Stimulated activated CD4-positive, alpha-beta T cell treated with anti-CD3 and anti-CD28 coated beads, TNF-alpha, amount 100 ng/mL, for 4 hours (primary cell): ENCODE measurements around the gene TOLLIP.
"Not testable (repeated sequence)": the region's sequence is repeated elsewhere in the genome, so short reads cannot be mapped to it uniquely, and the experiment has no call there.

ENCODE experiments used
- DNase-seq, 3 experiments: peaks; one replicate each; pipeline ENCODE4 v3.0.0-alpha.2; 2020; ENCODE audit warnings: low read depth in 3 of 3

Gene TOLLIP

DNA sequence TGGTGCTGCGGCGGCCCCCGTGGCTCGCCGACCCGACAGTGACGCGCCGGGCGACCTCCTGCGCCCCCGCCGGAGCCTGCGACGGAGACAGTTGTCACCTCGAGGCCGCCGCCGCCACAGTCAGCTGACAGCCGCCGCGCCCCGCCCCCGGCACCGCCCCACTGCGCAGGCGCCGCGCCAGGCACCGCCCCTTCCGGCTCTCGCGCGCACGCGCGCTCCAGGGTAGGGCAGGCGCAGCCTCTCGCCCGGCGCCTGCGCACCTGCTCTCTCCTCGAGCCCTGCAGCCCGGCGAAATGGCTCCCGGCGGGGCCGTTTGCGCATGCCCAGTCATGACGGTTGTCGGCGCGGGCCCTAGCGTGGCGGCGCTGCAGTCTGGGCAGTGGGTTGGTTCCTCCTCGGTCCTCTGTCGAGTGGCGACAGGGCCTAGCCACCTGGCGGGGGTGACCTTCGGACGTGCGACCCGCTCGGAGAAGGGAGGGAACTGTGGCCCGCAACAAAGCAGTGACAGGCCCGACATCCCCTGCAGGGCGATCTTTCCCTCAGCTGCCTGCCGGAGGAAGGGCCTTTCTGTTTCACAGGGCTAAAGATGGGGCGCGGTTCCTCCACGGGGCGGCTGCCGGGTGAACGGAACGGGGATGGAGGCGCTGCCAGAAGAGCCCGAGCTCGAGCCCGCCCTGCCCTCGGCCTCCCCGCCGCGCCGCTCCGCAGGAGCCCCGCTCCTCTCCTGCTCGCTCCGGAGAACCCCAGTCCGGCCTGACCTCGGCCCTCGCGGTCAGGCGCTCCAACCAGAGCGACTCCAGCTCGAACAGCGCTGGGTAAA lies at the start of gene TOLLIP:
Gene TOLLIP, minus strand, starts transcription at position 135 of the 820 bp plus-strand sequence. Its CDS starts 134 bp downstream, at position 1.
- peak; percentile 95 to 97 (median 96) for DNase-seq

DNA sequence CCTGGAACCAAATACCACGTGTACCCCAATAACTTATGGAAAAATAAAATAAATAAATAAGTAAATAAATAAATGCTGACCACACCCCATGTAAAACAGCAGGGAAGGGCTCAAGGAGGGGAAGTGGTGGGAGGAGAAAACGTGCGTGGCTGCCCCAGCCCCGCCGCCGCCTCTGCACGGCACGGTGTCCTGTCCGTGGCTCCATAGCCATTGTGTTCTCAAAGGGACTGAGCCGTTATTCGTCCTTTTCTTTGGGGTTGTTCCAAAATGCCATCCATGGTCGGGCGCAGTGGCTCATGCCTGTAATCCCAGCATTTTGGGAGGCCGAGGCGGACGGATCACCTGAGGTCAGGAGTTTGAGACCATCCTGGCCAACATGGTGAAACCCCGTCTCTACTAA lies 49.5 kb upstream of the TOLLIP start:
- DNase-seq, result not testable (repeated sequence)

DNA sequence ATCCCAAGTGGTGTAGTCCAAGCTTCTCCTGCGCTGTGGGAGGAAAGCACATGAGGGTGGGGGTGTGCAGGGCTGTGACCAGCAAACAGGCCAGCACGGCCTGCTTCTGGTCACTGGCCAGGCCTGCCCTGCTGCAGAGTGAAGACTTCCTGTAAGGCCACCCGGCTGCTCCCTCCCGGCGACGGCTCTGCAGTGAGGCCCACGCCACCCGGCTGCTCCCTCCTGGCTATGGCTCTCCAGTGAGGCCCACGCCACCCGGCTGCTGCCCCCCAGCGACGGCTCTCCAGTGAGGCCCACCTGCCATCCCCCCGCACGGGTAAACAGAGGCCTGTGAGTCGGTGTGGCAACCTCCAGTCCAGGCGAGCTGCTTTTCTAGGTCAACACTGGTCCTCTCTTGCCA lies 48.9 kb upstream of the TOLLIP start:
- DNase-seq, result no peak

DNA sequence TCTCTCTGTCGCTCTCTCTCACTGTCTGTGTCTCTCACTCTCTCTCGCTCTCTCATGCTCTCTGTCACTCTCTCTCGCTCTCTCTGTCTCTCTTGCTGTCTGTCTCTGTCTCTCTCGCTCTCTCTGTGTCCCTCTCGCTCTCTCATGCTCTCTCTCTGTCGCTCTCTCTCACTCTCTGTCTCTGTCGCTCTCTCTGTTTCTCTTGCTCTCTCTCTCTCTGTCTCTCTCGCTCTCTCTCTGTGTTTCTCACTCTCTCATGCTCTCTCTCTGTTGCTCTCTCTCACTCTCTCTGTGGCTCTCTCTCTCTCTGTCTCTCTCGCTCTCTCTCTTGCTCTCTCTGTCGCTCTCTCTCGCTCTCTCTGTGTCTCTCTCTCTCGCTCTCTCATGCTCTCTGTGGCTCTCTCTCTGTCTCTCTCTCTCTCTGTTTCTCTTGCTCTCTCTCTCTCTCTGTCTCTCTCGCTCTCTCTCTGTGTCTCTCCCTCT lies 47.1 kb upstream of the TOLLIP start:
- DNase-seq, result no peak

DNA sequence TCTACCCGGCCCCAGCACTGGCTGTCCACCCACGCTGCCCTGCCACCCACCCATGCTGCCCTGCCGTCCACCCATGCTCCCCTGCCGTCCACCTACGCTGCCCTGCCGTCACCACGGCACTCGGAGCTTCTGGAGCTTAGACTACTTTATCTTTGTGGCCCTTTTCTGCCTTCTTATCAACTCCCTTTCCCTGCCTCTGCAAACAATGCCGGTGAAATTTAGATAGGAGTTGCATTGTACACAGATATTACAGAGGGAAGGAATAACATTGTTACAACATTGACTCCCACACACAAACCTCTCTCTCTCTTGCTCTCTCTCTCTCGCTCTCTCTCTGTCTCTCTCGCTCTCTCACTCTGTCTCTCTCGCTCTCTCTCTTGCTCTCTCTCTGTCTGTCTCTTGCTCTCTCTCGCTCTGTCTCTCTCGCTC lies 46.6 kb upstream of the TOLLIP start:
- DNase-seq, result no peak

DNA sequence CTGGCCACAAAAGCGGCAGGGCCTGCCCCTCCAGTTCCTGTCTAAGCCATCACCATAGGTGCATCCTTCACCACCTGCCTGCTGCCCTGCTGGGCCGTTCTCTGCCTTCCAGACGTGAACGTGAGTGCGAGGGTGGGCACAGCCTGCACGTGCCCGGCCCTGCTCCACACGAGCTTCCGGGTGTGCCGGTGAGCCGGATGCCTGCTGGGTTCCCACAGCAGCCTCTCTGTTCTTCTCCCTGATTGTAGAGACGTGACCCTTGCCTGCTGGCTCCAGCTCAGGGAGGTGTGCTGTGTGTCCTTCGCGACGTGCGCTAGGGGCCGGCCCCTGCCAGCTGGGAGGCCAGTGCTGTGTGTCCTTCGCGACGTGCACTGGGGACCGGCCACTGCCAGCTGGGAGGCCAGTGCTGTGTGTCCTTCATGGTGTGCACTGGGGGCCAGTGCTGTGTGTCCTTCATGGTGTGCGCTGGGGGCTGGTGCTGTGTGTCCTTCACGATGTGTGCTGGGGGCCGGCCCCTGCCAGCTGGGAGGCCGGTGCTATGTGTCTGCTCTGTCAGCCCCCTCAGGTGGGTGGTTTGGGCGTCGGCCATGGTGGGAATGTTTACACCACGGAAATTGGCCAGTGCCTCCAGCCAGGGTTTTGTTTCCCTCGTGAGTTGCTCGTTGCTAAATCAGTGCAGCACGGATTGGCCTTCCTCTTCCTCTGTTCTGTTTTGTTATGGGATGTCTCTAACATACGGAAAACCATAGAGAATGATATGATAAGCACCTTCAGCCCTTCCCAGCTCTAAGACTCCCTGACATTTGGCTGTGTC lies 44.9 kb upstream of the TOLLIP start:
- no peak for DNase-seq

DNA sequence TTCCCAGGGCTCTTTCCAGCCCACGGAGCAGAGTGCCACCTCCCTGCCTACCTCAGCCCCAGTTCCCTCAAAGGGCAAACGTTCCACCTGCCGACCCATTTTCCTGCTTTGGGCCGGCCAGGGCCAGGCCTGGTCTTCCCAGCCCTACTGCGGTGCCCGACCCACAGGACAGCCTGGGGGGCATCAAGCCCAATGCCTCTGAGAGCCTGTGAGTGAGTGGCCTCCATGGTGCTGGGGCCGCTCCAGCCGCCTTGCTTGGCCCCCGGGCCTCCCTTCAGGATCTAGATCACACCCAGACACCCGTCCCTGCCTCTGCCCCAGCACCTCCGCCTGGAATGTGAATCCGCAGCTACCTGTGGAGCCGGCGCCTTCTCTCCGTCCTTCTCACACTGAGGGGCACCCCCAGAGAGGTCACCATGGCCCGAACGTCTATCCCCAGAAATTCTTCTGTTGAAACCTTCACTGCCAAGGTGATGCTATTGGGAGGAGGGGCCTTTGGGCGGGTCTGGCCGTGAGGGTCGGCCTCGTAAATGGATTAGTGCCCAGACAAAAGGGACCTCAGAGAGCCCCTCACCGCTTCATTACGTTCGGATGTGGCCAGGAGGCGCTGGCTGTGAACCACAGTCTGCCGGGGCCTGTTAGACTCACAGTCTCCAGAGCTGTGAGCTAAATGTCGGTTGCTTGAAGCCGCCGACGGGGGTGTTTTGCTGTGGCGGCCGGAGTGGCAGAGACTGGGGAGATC lies 44.1 kb upstream of the TOLLIP start:
- no peak for DNase-seq

DNA sequence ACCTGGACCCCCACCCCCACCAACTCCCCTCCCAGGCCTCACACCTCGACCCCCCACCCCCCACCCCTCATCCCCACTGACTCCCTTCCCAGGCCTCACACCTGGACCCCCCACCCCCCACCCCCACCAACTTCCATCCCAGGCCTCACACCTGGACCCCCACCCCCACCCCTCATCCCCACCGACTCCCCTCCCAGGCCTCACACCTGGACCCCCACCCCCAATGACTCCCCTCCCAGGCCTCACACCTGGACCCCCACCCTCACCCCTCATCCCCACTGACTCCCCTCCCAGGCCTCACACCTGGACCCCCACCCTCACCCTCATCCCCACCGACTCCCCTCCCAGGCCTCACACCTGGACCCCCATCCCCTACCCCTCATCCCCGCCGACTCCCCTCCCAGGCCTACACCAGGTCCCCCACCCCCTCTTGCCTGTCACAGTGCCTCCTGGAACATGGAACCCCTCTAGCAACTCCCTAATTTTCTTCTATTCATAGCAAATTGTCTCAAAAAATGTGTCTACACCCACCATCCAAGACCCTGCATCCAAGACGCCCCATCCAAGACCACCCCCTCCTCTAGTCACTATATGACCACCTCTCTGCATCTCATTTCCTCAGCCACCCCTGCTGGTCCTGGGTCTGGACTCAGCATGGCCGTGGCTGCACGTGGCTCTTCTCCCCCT lies 43.4 kb upstream of the TOLLIP start:
- DNase-seq, result no peak

DNA sequence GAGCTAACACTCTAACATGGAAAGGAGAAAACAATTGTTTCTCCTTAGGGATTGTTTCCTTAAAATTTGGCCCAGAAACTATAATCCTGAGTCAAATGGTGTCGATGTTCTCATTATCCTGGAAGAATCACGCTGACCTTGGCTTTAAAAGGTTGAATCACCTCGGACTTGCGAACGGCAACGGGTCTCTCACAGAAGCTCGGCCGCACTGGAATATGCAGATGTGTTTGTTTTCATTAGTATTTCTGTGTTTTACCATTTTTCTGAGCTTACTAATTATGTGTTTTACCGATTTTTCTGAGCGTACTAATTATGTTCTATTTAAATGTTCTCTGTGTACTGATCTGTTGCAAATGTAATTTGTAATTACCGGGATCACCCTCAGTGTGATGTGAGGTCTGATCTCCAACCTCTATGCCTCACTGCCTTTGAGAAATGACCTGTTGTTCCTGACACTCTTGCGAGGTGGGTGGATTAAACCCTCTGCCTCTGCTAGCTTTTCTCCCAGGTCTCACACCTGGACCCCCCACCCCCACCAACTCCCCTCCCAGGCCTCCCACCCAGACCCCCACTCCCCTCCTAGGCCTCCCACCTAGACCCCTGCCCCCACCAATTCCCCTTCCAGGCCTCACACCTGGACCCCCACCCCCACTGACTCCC lies 42.0 kb upstream of the TOLLIP start:
- no peak for DNase-seq

DNA sequence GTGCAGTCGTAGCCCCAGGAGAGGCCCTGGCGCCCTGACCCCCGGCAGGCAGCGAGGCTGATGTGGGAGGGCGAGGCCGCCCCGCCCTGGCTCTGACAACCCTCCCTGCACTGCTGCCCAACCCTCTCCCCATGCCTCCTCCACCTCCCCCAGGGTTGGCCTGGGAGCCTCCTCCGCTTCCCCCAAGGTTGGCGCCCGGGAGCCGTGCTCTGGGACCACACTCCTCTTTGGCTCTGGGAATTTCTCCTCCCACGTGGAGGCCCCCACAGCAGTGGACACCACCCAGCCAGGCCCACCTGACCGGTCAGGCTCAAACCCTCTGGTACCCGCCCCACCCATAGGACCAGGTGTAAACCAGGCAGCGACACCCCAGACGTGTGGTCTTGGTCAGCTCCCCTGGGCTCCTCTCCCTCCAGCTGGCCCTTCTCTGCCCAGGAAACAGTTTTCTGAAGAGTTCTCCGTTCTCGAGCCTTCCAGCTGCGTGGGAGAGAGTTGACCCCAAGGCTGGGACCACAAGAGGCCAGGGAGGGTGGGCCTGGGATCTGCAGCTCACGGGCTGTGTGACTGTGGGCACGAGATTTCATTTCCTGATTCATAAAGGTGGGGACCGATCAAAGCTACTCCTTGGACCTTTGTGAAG lies 40.8 kb upstream of the TOLLIP start:
- DNase-seq, result no peak

DNA sequence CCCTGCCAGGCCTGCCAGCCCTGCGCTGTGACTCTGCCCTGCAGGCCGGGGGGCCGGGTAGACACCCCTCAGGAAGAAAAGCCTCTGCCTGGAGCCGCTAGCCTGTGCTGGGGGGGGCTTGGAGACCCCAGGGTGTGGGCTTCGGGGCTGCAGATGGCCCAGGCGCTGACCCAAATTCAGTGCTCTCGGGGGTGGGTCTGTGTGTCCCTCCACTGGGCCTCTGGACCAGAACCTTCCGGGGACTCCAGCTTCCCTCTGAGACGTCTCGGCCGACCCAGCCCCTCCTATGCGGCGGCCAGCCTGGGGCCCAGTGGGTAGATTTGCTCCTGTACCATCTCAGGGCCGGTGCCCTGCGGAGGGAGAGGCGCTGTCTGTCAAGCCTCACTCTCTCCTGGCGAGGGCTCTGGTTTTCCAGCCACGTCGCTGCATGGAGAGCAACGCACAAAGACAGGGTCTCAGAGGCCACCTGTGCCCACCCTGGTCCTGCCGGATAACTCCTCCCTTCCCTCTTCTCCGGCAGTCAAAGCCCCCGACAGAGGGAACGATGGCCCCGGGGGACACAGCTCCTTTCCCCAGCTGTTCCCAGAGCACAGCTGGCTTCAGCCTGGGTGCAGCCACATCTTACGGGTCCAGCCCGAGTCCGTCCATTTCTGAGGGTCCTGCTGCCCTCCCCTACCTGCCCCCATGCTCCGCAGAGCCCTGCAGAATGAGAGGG lies 40.1 kb upstream of the TOLLIP start:
- no peak for DNase-seq

DNA sequence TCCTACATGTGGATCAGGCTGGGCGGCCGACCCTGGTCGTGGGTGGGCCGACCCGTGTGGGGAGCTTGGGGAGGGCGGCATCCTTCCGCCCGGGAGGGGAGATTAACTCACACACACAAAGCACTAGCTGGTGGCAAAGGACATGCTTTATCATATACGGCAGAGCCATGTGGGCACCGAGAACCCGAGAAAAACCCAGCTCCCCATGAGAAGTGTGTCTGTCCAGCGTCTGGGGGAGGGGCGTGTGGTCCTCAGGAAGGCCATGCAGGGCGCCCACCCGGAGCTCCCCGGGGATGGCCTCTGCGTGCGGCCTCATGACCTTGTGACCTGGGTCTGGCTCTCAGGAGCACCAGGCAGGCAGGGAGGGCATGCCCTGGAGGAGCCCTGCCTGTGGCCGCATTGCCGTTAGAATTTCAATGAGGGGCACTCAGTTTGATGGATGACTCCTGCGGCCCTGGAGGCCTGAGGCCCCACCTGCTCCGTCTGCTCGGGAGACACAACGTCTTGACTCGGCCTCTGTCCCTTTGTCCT lies 39.4 kb upstream of the TOLLIP start:
- DNase-seq, result no peak

DNA sequence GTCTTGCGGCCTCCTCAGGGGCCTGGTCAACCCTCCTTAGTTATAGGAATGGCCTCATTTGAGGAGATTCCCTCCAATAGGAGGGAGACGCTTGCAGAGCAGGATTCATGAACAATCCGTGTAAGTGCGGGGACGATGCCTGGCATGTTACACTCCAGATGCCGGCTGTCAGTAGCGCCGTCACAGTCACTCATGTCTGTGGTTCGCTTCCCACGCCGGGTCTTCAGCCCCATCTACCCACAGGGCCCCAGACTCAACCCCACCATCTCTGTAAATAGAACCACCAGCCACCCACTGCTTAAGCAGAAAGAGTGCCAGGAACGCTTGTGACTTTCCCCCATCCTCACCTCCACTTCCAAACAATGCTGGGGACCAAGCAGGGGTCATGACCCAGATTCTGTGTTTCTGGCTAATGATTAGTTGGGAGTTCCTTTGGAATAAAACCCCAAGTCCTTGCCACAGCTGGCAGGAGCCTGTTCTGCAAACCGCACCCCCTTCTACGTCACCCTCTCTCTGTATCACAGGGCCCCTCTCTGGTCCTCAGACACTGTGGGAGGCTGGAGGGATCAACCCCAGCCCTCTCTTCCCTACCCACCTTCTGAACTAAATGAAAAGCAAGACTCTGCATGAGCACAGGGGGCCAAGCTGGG lies 38.8 kb upstream of the TOLLIP start:
- no peak for DNase-seq

DNA sequence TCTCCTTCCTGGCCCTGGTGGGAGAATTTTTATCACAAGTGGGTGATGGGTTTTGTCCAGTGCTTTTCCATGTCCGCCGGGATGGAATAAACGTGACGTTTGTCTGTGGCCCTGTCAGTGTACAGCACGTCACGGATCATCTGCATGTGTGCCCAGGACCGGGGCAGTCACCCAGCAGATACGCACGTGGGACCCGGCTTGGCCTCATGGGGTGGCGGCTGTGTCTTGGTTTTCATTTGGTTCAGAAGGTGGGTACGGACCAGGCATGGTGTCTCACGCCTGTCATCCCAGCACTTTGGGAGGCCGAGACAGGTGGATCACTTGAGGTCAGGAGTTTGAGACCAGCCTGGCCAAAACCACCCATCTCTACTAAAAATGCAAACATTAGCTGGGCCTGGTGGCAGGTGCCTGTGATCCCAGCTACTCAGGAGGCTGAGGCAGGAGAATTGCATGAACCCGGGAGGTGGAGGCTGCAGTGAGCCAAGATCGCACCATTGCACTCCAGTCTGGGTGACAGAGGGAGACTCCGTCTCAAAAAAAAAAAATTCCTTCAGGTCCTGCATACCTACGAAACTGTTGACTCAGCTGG lies 38.1 kb upstream of the TOLLIP start:
- DNase-seq, result not testable (repeated sequence)

DNA sequence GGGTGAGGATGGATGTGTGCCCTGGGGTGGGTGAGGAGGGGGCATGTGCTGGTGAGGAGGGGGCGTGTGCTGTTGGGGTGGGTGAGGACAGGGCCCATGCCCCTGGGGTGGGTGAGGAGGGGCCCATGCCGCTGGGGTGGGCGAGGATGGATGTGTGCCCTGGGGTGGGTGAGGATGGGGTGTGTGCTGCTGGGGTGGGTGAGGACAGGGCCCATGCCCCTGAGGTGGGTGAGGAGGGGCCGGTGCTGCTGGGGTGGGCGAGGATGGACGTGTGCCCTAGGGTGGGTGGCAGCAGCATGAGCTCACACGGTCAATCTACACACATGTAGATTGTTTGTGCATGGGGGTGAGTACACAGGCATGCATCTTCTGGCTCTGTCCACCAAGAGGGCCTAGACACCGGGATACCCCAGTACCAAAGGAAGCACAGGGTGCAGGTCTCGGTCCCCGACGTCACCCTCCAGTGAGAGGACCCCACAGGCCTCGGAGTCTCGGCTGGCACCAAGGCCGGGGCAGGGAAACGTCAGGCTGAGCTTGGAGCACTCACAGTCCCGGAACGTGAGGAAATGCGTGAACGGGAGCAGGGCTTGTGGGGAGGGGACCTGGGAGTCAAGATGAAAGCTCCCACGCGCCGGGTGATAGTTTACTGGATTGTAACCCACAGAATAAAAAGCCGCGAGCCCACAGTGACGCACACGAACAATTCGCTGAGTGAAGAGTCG lies 37.4 kb upstream of the TOLLIP start:
- DNase-seq, result no peak

DNA sequence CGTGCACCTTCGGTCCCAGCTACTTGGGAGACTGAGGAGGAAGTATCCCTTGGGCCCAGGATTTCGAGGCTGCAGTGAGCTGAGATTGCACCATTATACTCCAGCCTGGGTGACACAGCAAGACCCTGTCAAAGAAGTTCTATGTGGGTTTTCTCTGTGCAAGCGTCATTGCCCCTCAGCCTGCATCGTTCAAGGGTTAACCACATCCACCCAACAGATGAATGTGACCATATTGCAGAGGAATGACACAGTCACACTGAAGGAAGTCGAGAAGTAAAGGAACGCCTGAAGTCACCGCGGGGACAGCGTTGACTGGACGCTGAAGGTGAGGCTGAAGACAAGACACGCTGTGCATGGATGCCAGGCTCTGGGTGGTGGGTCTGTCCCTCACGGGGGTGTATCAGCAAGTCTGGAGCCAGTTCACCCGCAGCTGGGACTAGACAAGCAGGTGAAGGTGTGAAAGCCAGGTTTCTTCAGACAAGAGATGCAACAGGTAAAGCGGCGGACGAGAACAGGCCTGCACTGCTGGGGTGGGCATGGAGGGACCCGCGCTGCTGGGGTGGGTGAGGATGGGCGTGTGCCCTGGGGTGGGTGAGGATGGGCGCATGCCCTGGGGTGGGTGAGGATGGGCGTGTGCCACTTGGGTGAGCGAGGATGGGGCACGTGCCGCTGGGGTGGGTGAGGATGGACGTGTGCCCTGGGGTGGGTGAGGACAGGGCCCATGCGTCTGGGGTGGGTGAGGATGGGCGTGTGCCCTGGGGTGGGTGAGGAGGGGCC lies 36.5 kb upstream of the TOLLIP start:
- no peak for DNase-seq

DNA sequence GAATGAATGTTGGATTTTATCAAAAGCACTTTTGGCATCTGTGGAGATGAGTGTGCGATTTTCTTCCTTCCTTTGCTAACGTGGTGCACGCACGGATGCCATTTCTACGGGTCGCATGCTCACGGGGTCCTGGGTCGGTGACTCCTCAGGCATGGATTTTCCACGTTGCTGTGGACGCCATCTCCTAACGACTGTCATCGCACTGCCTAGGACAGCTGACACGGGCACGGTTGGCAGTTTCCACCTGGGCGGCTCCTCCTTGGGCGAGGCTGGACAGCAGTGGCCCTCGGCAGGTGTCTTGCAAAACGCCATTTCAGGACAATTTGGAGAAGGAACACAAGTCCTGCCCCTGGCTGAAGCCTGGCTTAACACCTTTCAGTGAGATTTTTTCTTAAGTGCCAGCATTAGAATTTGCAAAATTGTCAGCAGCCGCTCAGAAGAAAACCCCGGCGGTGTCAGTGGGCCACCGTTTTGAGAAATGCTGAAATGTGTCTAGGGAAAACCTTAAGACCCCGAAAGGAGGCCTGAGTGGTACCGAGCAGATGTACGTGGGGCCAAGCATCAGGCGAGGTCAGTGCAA lies 34.7 kb upstream of the TOLLIP start:
- DNase-seq, result no peak
